Epithelial cell of esophagus (primary cell): ENCODE results near the gene NAPSA.
A peak's percentile ranks its signal among the peaks of the same experiment; 100 is the strongest.
"Not testable (repeated sequence)": the region's sequence is repeated elsewhere in the genome, so short reads cannot be mapped to it uniquely, and the experiment has no call there.

Experiments
- DNase-seq: peaks from one replicate; pipeline ENCODE4 v3.0.0; 2010; ENCODE audit warnings: low read depth
- H3K4me3 ChIP-seq: 2 replicates; pipeline ENCODE4 v1.5.1; 2011; ENCODE audit warnings: mild to moderate bottlenecking, low read length, control low read depth
- CTCF ChIP-seq: IDR thresholded peaks from 2 replicates; pipeline ENCODE4 v1.5.1; 2011; ENCODE audit warnings: low read depth, mild to moderate bottlenecking, low read length, control low read depth, inconsistent platforms; ENCODE audit not compliant: insufficient read depth; ENCODE audit errors: missing control alignments

The NAPSA gene

DNA sequence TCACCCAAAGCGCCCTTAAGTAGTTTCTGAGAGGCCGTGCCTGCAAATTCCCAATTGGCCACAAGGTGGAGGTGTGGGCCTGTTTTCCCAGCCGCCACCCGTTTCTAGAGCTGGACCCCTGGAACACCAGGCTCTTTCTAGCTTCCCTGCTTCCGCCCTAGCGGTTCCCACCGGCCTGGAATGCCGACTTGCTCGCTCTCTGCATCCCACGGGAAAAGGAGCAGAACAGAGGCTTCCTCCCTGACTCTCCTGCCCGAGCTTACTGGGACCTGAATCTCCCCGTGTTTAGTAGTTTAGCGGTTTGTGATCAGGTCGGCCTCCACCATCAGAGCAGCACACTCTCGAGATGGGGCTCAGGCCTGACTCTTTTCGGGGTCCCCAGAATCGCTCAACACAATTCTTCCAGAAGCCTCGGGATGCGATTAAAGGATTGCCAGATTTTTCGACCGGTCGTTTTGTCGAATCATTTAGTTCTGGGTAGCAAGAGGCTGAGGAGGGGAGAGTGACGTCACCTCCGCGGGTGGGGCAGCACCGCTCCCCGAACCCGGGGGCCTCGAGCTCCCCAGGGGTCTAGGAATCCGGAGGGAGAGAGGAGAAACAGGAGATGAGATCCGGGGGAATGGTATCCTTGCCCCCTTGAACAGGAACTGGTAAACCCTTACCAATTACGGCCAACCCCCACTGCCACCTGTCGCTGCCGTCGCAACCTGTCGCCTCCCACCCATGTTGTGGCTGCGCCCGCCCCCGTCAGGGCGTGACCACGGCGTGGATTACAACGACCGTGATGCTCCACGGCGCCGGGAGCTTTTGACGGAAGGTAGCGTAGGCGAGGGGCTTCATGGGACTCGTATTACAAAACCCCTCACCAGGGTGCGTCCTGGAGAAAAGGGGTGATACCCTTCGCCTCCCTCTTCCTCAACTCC is 8.0 kb downstream of the NAPSA start:
- TF ChIP-seq CTCF, result peak; percentile 79
- peak; percentile 46 for DNase-seq
- peak overlapping the region; percentile 25 for H3K4me3 ChIP-seq

- DNase-seq, result no peak
- TF ChIP-seq CTCF, result no peak
- no peak overlapping the region for H3K4me3 ChIP-seq
Observed at GRCh38 chr19:50356691-50357177, 8.7 kb downstream of the NAPSA start.

DNA sequence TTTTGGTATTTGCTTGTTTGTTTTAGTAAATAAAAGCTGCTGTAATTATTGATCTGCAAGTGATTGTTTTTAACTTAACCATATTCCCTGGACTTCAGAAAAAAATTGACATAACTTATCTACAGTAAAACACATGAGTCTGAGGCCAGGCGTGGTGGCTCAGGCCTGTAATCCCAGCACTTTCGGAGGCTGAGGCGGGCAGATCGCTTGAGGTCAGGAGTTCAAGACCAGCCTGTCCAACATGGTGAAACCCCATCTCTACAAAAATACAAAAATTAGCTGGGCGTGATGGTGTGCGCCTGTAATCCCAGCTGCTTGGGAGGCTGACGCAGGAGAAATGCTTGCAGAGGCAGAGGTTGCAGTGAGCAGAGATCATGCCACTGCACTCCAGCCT is 12.0 kb downstream of the NAPSA start:
- H3K4me3 ChIP-seq, DNase-seq: not testable (repeated sequence)

- no peak for TF ChIP-seq CTCF
- H3K4me3 ChIP-seq, result no peak overlapping the region
- DNase-seq, result no peak
Observed at GRCh38 chr19:50352242-50352641, 13.2 kb downstream of the NAPSA start.

DNA sequence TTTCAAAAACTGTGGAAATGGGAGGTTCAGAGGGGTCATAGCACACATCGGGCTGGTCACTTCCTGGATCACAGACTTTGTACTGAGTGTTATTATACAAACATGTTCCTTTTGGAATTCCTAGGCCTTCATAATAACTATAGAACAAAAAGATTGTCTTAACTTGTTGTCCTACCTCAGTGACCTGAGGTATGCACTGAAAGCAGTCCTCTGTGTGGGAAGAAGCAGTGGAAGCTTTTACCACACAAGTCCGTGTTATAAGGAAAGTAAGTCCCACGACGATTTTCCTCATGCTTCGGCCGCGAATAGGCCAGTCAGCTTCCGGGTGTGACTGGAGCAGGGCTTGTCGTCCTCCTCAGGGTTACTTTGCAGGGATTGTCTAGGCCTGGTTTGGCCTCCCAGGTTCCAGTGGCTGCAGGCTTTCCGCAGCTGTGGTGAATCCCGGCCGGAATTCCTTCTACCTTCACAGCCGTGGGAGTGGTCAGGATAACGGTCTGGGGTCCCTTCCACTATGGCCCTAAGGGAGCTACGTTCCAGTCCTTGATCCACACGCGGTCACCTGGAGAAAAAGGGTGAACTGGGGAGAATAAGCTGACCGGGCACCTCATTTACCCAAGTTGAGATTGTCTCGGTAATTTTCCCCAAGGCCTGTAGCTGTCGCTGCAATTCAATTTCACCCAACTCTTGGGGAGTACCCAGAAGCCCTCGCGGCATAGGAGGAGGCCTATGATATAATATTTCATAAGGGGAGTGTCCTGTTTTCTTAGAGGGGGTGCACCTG is 16.0 kb downstream of the NAPSA start:
- H3K4me3 ChIP-seq, result no peak overlapping the region
- no peak for TF ChIP-seq CTCF
- no peak for DNase-seq

DNA sequence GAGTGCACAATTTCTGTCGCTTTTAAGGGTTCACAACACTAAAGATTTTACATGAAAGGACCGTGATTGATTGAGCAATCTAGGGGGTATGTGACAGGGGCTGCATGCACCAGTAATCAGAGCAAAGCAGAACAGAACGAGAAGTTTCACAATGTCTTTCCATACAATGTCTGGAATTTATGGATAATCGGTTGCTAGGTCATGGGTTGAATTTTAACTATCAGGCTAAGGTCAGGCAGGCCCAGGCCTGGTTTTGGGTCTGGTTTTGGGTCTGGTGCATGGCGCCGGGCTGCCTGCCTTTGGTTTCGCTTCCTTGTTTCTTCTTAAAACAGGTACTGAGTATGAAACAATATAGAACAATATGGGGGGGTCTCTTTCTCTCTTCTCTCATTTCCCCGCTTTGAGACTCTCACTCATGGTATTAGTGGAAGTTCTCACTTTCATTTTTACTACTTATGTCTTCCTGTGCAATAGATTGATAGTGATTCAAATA is 18.3 kb downstream of the NAPSA start:
- DNase-seq, result not testable (repeated sequence)

DNA sequence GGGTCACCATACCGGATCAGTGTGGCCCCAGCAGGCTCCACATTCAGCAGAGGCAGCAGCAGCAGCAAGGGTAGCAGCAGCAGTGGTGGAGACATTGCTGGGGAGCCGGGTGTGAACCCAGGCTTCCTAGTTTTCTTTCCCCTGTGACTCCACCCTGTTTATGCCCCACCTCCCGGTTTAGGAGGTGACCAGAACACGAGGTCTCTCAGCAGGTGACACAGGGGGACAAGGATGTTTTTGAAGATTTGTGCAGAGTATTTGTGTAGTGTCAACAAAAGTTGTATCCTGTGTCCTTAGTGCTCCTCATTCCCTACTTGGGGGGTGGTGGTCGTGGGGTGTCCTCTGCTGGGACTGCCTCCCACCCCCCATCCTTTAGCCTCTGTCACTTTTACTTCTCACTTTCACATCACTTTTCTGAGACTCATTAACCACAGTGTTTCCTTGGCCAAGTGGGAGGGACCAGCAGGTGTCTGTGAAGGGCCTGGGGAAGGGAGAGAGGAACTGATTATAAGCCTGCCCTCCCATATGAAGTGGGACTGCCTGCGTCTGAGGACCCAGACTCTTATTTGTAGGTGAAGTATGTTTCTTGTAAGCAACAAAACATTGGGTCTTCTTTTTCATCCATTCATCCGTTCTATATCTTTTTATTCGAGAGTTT is 20.6 kb downstream of the NAPSA start:
- no peak for TF ChIP-seq CTCF
- H3K4me3 ChIP-seq, result no peak overlapping the region
- no peak for DNase-seq

More for the DNA sequence above, 18.3 kb downstream of the NAPSA start:
- H3K4me3 ChIP-seq, result not testable (repeated sequence)
